Activated T-helper 1 cell treated with anti-CD3 and anti-CD28 coated beads, Interleukin-12 subunit alpha, Interleukin-12 subunit beta, Interleukin-2, Interleukin-4 antibody, amounts not matched to agents 30 ng/mL and 10 ng/mL and 1 ng/mL, durations not matched to agents 14 hours and 24 hours and 36 hours (primary cell): ENCODE results near the gene PCGF2. TPM values are rescaled to one million over a fixed set of nuclear protein-coding genes. Genes with fewer than 3 reads are reported as not detected.
A peak's percentile ranks its signal among the peaks of the same experiment; 100 is the strongest.

Source experiments
- DNase-seq: peaks from one replicate; pipeline ENCODE4 v3.0.0; 2021; ENCODE audit warnings: low spot score
- H3K27ac Mint-ChIP-seq: one replicate; pipeline ENCODE4 v1.8.0; 2021; ENCODE audit warnings: mild to moderate bottlenecking, mixed read lengths
- H3K27me3 Mint-ChIP-seq: one replicate; pipeline ENCODE4 v1.8.0; 2022; ENCODE audit warnings: mild to moderate bottlenecking, moderate library complexity, mixed read lengths; ENCODE audit not compliant: insufficient read depth
- H3K36me3 Mint-ChIP-seq: one replicate; pipeline ENCODE4 v1.8.0; 2021; ENCODE audit warnings: low read depth, mixed read lengths
- H3K4me1 Mint-ChIP-seq: one replicate; pipeline ENCODE4 v1.8.0; 2021; ENCODE audit warnings: low read depth, mixed read lengths
- H3K4me3 Mint-ChIP-seq: one replicate; pipeline ENCODE4 v1.8.0; 2021; ENCODE audit warnings: mild to moderate bottlenecking, moderate library complexity, mixed read lengths
- H3K9me3 Mint-ChIP-seq: one replicate; pipeline ENCODE4 v1.8.0; 2021; ENCODE audit warnings: mixed read lengths
- intact Hi-C: fragments of 100-400 bp; cut with micrococcal nuclease; formaldehyde crosslinking; loops from one replicate; pipeline ENCODE4 v1.15.1; 2024
- total RNA-seq: library from RNA; stranded (reverse); gene quantifications from 2 replicates; pipeline ENCODE4 v1.2.3, GENCODE V29; 2022

Gene PCGF2
- total RNA-seq, 1 donor from 2014 or later = 4.6 TPM

DNA sequence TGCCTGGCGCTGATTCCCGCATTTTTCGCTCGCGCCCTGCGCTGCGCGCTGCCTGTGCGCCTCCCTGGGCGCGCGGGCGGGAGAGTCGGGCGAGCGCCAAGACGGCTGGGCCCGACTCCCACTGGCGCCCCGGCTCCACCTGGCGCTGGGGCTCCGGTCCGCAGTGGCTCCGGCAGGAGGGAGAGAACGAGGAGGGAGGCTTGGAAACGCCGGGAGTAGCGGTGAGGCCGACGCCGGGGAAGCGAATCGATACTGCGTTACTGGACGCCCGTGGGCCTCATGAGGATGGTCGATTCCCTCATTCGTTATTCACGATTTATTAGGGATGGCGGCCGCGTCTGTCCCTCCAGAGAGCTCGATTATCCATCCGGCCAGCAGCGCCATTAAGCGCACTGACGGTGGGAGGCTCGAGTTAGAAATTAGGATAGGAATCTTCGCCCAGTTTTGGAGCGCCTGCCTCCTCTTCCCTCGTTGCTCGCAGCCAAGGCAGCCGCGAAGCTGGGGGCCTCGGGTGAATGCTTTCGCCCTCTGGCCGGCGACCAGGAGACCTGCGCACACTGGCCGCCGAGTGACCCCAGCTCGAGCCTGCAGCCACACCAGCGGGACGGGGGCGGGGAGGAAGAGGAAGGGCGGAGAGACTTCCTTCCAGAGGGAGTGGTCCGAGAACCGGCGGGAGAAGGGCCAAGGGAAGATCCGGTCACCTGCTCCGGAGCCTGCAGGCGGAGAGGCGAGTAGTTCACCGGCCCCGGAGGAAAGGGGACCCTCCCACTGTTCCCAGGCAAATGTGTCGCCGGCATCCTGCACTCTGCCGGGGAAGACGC, 1.3 kb upstream of the PCGF2 start:
- Mint-ChIP-seq H3K4me3 (peak overlapping the region; percentile 97), H3K27me3 (peaks cover 24% of the 10 kb centered on the region), H3K4me1 (peaks cover 46% of the 10 kb centered on the region), H3K9me3 (no peaks in the 10 kb centered on the region), H3K36me3 (peaks cover 8% of the 10 kb centered on the region), H3K27ac (no peak overlapping the region)
- intact Hi-C loops = loop anchor here (5.0 to 10.0 kb wide), 5 partner anchors 147 to 1395 kb away; partner anchors contain the start of genes CACNB1 and FBXL20
- no peak for DNase-seq

DNA sequence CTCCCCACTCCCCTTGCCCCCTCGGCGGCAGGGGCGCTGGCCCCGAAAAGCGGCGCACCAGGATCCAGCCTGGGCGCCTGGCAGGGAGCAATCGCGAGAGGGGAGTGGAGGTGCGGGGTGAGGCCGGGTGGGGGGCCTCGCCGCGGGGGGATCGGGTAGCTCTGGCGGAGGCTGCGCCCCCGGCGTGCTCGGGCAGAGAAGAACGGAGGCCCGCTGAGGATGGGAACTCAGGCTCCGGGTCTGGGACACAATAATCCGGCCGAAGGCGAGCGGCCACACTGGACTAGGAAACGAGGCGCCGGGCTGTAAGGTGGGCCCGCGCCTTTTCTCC, 721 bp upstream of the PCGF2 start:
- H3K4me1 Mint-ChIP-seq = peaks cover 43% of the 10 kb centered on the region
- peak overlapping the region; percentile 97 for H3K4me3 Mint-ChIP-seq

DNA sequence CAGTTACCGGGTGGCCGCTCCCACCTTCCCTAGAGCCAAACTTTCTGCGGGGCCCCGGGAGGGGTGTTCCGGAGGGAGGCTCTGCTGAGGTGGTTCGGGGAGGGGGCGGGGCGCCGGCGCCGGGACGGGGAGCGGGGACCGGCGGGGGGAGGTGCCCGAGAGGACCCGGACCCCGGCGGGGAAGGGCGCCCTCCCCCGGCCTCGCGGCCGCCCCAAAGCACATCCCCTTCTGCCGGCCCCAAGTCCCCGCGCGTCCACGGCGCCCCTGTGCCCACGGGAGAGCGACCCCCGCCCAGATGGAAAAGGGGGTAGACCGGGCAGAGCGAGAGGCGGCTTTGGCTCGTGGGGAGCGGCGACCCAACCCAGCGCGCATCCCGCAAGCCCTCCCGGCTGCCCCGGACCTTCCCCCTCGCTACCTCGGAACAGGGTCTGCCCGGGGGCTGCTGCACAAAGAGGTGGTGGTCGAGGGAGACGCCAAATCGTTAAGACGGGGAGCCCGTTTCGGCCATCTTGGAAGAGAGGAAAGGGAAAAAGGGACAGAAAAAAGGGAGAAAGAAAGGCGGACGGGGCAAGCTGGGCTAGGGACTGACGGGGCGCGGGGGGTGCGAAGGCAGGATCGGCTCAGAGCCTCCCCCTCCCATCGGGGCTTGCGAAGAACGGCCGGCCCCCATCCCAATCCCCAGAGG, 530 bp downstream of the PCGF2 start:
- H3K36me3 Mint-ChIP-seq = peaks cover 2% of the 10 kb centered on the region
- no peak for DNase-seq
- H3K27ac Mint-ChIP-seq = no peak overlapping the region
- intact Hi-C loops = loop anchor here (2.0 to 10.0 kb wide), 2 partner anchors 15 to 1393 kb away; no protein-coding TSS in a partner anchor
- no peaks in the 10 kb centered on the region for H3K9me3 Mint-ChIP-seq
- peak overlapping the region; percentile 76 for H3K4me3 Mint-ChIP-seq
- H3K4me1 Mint-ChIP-seq = peaks cover 45% of the 10 kb centered on the region
- H3K27me3 Mint-ChIP-seq = peaks cover 24% of the 10 kb centered on the region

More for the DNA sequence above, 721 bp upstream of the PCGF2 start:
- intact Hi-C loops = loop anchor here (10.0 kb wide), 1 partner anchor 1394 kb away; no protein-coding TSS in a partner anchor
- no peak for DNase-seq
- Mint-ChIP-seq H3K36me3 (peaks cover 6% of the 10 kb centered on the region), H3K27ac (no peak overlapping the region), H3K27me3 (peaks cover 24% of the 10 kb centered on the region), H3K9me3 (no peaks in the 10 kb centered on the region)

DNA sequence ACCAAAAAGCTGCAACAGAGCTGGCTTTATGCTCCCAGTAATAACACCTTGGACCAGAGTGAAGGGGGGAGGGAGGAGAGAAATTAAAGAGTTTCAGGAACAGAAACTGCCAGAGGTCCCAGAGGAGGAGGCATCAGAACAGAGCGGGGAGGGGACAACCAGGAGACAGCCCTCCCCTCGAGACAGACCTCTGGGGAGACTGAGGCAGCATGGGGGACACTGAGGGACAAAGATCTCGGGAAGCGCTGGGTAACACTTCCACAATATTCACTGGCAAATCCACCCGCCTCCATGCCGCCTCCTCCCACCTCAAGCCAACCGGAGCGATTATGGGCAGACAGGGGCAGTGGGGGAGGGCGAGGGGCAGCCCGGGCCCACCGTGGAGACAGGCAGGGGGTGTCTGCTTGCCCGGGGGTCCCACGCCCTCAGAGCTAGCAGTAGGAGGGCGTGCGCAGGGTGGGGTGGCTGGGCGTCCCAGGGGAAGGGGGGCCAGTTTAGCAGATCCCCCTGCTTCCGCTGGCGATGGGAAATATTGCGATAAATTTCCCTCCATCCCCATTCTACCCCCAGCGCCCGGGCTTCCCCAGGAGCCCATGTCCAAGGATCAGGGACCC, 1.2 kb downstream of the PCGF2 start:
- Mint-ChIP-seq H3K27ac (peak overlapping the region; percentile 40), H3K4me3 (peak overlapping the region; percentile 63), H3K36me3 (no peaks in the 10 kb centered on the region), H3K4me1 (peaks cover 49% of the 10 kb centered on the region), H3K9me3 (no peaks in the 10 kb centered on the region), H3K27me3 (peaks cover 24% of the 10 kb centered on the region)
- intact Hi-C loops = loop anchor here (2.0 to 10.0 kb wide), 2 partner anchors 14 to 1392 kb away; no protein-coding TSS in a partner anchor
- no peak for DNase-seq

DNA sequence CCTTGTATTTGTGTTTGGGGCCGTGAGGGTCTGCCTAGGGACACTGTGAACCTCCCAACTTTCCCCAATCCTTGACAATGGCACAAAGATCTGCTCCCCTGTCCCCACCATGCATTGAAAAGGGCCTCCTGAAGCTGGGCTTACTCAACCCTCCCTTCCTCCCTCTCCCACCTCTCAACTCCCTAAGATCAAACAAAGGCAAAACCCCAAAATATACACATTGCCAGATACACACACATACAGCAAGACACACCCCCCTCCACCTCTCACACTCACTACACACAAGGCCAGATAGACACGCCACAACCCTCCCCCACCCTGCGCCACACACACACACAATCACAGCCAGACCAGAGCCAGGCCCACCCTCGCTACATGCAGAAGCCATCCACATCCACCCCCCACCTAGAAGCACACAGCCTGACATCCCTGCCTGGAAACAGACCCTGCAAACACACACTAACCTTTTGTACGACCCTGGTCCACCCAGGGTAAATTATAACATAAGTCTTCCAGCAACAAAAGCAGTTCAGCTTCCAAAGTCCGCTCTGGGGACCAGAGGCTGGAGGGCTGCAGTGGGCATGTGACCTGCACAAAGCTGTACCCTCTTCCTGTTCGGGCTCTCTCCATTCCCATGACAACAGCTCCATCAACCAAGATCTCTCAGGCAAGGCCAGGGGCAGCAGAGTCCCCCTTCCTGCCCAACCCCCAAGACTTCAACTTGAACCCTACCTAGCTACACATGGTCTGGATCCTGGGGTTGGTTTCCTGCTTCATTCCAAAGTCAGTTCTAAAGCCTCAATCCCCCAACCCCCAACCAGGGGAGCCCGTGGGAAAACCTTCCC, 1.9 kb downstream of the PCGF2 start:
- Mint-ChIP-seq H3K36me3 (no peaks in the 10 kb centered on the region), H3K4me1 (peaks cover 42% of the 10 kb centered on the region), H3K27ac (peak overlapping the region; percentile 40), H3K9me3 (no peaks in the 10 kb centered on the region), H3K4me3 (peak overlapping the region; percentile 63), H3K27me3 (peaks cover 23% of the 10 kb centered on the region)
- no peak for DNase-seq
- intact Hi-C loops = loop anchor here (2.0 to 10.0 kb wide), 2 partner anchors 13 to 1391 kb away; no protein-coding TSS in a partner anchor

DNA sequence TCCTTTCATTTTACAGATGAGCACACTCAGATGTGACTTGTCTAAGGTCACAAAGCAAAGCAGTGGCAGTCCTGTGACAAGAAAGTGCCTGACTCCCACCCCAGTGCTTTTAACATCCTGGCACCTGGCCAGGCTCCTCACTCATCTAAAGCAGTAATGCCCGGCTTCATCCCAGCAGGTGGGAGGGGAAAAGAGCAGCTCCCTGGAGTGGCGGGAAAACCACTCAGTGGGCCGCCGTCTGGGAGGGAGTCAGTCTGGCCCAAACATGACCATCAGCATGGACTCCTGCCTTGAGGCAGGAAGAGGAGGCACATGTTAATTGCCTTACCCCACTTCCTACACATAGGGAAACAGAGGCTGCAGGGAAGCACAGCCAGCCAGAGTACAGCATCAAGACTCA, 2.6 kb downstream of the PCGF2 start:
- intact Hi-C loops = loop anchor here (10.0 kb wide), 1 partner anchor 1391 kb away; no protein-coding TSS in a partner anchor
- Mint-ChIP-seq H3K36me3 (no peaks in the 10 kb centered on the region), H3K27me3 (peaks cover 16% of the 10 kb centered on the region), H3K4me1 (peaks cover 39% of the 10 kb centered on the region), H3K4me3 (no peak overlapping the region), H3K27ac (no peak overlapping the region), H3K9me3 (no peaks in the 10 kb centered on the region)
- DNase-seq = no peak

DNA sequence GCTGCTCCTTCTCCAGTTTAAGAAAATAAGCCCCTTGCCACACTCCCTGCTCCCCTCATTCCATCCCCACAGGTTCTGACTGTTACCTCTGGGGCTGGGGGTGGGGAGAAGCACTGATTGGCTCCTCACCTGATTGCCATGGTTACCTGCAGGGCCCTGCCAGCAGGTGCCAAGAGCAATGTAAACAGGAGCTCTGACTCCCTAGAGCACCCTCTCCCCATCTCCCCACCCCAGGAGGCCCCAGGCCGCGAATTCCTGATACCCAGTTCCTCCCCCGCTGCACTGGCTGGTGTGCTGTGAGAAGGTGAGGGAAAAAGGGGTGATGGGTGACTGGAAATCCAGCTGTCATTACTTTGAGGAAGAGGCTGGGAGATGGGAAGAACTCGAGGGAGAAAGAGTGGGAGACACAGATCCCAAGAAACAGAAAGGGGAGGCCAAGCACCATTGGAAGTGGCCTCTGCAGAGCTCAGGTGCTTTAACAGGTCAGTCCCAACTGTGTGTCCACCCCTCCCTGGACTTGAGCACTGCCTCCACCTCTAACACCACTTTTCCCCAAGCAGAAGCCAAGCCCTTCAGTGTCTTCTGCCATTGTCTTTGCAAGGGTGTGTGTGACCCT, 4.5 kb downstream of the PCGF2 start:
- H3K36me3 Mint-ChIP-seq = no peaks in the 10 kb centered on the region
- no peak overlapping the region for H3K27ac Mint-ChIP-seq
- no peak overlapping the region for H3K4me3 Mint-ChIP-seq
- intact Hi-C loops = loop anchor here (10.0 kb wide), 1 partner anchor 1389 kb away; no protein-coding TSS in a partner anchor
- H3K9me3 Mint-ChIP-seq = no peaks in the 10 kb centered on the region
- H3K27me3 Mint-ChIP-seq = peaks cover 13% of the 10 kb centered on the region
- DNase-seq = no peak
- peaks cover 35% of the 10 kb centered on the region for H3K4me1 Mint-ChIP-seq

DNA sequence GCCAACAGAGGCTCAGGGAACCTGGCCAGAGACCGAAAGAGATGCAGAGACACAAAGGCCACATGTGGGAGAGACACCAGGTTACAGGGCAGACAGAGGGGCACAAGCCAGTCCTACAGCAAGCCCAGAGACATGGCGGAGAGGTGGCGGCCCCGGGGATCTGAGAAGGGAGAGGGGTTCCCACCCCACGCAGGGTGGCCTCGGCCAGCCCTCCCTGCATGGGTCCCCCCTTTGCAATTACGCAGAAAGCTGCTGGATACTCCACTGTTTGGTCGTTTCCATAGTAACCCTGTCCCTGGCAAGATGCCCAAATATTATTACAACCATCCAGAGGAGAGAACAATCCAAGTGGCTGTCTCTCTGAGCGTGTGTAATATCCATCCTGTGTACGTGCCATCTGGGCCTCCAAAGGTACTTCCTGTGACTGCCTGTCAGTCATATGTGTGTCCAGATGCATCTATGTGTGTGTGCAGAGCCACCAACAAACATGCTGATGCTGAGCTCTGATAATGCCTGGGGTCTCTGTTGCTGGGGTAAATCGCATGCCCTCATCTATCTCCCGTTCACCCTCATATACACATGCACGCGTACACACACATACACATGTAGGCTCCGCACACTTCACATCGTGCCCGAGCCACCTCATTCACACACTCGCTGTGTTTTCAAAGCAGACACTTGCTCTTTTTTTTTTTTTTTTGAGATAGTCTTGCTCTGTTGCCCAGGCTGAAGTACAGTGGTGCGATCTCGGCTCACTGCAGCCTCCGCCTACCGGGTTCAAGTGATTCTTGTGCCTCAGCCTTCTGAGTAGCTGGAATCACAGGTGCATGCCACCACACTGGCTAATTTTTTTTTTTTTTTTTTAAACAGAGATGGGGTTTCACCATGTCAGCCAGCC, 5.5 kb downstream of the PCGF2 start:
- Mint-ChIP-seq H3K27me3 (peaks cover 13% of the 10 kb centered on the region), H3K4me3 (no peak overlapping the region), H3K4me1 (peaks cover 35% of the 10 kb centered on the region), H3K36me3 (no peaks in the 10 kb centered on the region), H3K27ac (no peak overlapping the region), H3K9me3 (no peaks in the 10 kb centered on the region)
- intact Hi-C loops = loop anchor here (10.0 kb wide), 1 partner anchor 1388 kb away; no protein-coding TSS in a partner anchor
- no peak for DNase-seq

DNA sequence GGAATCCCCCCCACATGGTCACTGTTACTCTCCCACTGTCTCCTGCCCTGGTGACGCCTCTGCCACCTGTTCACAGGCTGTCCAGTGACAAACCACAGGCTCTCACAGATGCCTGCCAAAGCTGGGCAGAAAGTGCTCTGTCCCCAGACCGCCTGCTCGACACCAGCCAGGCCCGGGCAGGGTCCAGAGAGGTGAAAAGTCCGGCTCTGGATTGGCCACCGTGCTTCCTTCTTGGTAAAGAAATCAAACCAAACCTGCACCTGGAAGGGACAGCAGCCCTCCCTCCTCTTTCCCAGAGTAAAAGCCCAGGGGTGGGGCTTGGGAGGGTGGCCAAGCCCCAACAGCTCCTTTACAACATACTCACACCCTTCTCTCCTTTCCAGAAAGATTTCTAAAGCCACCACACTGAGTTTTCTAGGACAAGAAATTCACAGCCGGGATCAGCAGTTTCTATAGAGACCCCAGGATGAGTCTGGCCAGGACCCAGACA, 6.2 kb downstream of the PCGF2 start:
- Mint-ChIP-seq H3K4me1 (peaks cover 35% of the 10 kb centered on the region), H3K9me3 (no peaks in the 10 kb centered on the region), H3K27me3 (peaks cover 12% of the 10 kb centered on the region), H3K36me3 (no peaks in the 10 kb centered on the region), H3K4me3 (no peak overlapping the region), H3K27ac (no peak overlapping the region)
- intact Hi-C loops = loop anchor here (10.0 kb wide), 1 partner anchor 1387 kb away; no protein-coding TSS in a partner anchor
- DNase-seq = no peak

DNA sequence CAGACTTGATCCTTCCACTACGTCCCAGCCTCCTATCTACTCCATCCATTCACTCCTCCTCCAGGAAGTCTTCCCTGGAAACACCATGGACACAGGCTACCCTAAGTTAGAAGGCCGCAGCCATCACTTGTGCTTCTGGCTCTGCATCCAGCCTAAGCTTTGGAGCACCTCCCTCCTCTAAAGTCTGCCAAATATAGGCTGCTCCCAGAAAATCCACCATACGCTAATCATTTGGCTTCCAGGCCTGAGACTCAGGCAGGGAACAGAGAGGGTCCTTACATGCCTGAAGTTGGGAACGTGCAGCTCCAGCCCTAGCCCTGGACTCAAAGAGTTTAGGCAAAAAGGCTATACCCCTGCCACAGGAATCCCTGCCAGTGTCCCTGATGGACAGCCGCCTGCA, 6.7 kb downstream of the PCGF2 start:
- peaks cover 31% of the 10 kb centered on the region for H3K4me1 Mint-ChIP-seq
- no peak overlapping the region for H3K4me3 Mint-ChIP-seq
- H3K36me3 Mint-ChIP-seq = no peaks in the 10 kb centered on the region
- no peak overlapping the region for H3K27ac Mint-ChIP-seq
- no peaks in the 10 kb centered on the region for H3K9me3 Mint-ChIP-seq
- intact Hi-C loops = loop anchor here (10.0 kb wide), 1 partner anchor 1387 kb away; no protein-coding TSS in a partner anchor
- no peak for DNase-seq
- peaks cover 9% of the 10 kb centered on the region for H3K27me3 Mint-ChIP-seq

DNA sequence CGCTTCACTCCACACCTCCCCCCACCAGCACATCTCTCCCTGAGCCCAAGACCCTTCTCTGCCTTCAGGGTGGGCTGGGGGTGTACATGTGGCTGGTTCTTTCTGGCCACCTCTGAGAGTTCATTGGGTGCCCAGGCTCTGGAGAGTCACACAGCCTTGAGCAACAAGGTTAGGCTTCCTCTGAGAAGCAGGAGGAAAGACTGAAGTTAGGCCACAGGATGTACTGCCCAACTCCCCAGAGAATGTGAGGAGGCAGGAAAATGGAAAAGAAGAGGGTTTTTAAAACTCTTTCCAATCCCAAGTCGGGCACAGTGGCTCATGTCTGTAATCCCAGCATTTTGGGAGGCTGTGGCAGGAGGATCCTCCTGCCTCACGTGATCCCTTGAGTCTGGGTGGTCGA, 7.3 kb downstream of the PCGF2 start:
- Mint-ChIP-seq H3K4me1 (peaks cover 24% of the 10 kb centered on the region), H3K9me3 (no peaks in the 10 kb centered on the region), H3K36me3 (no peaks in the 10 kb centered on the region), H3K27ac (no peak overlapping the region), H3K4me3 (no peak overlapping the region), H3K27me3 (peaks cover 3% of the 10 kb centered on the region)
- intact Hi-C loops = loop anchor here (10.0 kb wide), 1 partner anchor 1386 kb away; no protein-coding TSS in a partner anchor
- DNase-seq = no peak
